HUDEP-2 (cell line): ENCODE results near the gene PRPS1L1.

ENCODE experiments used
- DNase-seq, 76 experiments: peaks; one replicate each; lab custom pipeline; 2025; ENCODE audit not compliant: unreplicated experiment in 76 of 76; lab: John Stamatoyannopoulos, UW

Gene PRPS1L1

GRCh38 chr7:18016547-18017444 is 10.8 kb downstream of the PRPS1L1 start:
- no peak for DNase-seq

- DNase-seq, result no peak
Measured at GRCh38 chr7:18013936-18014335, 13.7 kb downstream of the PRPS1L1 start.

- no peak for DNase-seq
Measured at GRCh38 chr7:18004372-18004771, 23.3 kb downstream of the PRPS1L1 start.

- DNase-seq, result no peak
Measured at GRCh38 chr7:18003286-18003994, 24.2 kb downstream of the PRPS1L1 start.

GRCh38 chr7:17998692-17999091 is 29.0 kb downstream of the PRPS1L1 start:
- no peak for DNase-seq

- DNase-seq, result no peak
Measured at GRCh38 chr7:17996442-17997223, 31.0 kb downstream of the PRPS1L1 start.

- no peak for DNase-seq
Measured at GRCh38 chr7:17996040-17996439, 31.6 kb downstream of the PRPS1L1 start.

- no peak for DNase-seq
Measured at GRCh38 chr7:17994079-17994850, 33.4 kb downstream of the PRPS1L1 start.

- DNase-seq, result peak in 19 of 76 experiments; percentile 1 to 20 (median 9)
Measured at GRCh38 chr7:17991866-17992648, 35.6 kb downstream of the PRPS1L1 start.

- DNase-seq, result no peak
Measured at GRCh38 chr7:17990761-17991160, 36.9 kb downstream of the PRPS1L1 start.

- no peak for DNase-seq
Measured at GRCh38 chr7:17989546-17989945, 38.1 kb downstream of the PRPS1L1 start.

- DNase-seq, result no peak
Measured at GRCh38 chr7:17988858-17989257, 38.8 kb downstream of the PRPS1L1 start.

- peak in 1 of 76 experiments; percentile 4 for DNase-seq
Measured at GRCh38 chr7:17988141-17988540, 39.5 kb downstream of the PRPS1L1 start.

GRCh38 chr7:17986851-17987250 is 40.8 kb downstream of the PRPS1L1 start:
- DNase-seq, result no peak

GRCh38 chr7:17985473-17986239 is 42.0 kb downstream of the PRPS1L1 start:
- peak in 1 of 76 experiments; percentile 0 for DNase-seq

- no peak for DNase-seq
Measured at GRCh38 chr7:17984288-17984687, 43.4 kb downstream of the PRPS1L1 start.

- no peak for DNase-seq
Measured at GRCh38 chr7:17983221-17984062, 44.2 kb downstream of the PRPS1L1 start.

- DNase-seq, result no peak
Measured at GRCh38 chr7:17976952-17977351, 50.7 kb downstream of the PRPS1L1 start.
